KOPT-K1 (cell line): Measurements from ENCODE around the gene IGFN1.
"Not testable (repeated sequence)": the region's sequence is repeated elsewhere in the genome, so short reads cannot be mapped to it uniquely, and the experiment has no call there.

Experiments
- H3K27ac ChIP-seq: fragments of 200-600 bp; sonication (generic); 2 replicates; pipeline ENCODE4 v1.5.1; 2016; ENCODE audit warnings: antibody characterized with exemption, mild to moderate bottlenecking, low read depth, low read length; ENCODE audit not compliant: poor library complexity, severe bottlenecking
- H3K36me3 ChIP-seq: fragments of 200-600 bp; sonication (generic); 2 replicates; pipeline ENCODE4 v1.5.1; 2017; ENCODE audit warnings: antibody characterized with exemption, mild to moderate bottlenecking, low read length, moderate library complexity; ENCODE audit not compliant: insufficient read depth
- H3K9me3 ChIP-seq: fragments of 200-600 bp; sonication (generic); 2 replicates; pipeline ENCODE4 v1.5.1; 2017; ENCODE audit warnings: antibody characterized with exemption, low read length, mild to moderate bottlenecking; ENCODE audit not compliant: insufficient read depth, poor library complexity, severe bottlenecking

Gene IGFN1

DNA sequence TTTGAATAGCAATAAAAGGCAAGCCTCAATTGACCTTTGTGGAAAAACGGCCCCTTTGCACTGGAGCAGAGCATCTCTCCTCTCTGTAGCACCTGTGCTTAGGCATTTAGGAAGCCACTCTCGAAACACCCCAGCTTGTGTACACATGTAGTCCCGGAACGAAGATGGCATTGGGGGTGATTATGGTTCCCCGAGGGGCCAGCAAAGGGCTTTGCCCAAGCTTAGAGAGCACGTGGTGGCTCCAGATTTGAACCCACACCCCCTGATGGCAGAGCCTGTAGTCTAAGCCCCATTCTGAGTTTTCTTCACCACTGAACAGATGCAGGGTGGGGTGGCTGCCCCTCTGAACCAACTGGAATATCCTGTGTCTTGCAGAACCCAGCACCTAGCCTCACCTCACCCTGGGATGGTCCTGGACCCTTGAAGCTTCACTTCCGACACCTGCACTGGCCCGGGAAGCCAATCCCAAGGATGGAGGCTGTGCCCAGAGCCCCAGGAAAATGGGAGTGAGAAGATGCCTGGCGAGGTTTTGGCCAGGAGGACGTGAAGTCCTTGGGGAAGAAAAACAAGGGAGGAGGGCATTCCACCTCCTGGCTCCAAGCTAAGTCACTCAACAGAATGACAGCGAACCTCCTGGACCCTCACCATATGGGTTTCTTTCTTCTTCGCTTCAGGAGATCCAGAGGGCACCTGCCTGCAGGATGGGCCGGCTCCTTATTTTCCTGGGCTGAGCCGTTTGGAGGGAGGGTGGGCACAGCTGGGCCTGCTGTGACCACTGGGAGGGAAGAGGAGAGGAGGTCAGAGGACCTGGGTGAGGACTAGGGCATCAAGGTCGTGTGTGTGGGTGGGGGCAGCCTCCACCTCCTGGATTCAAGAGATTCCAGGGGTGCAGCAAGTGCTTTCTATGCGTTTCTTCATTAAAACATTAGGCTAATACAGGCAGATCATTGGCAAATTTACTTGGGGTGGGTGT, 37.7 kb downstream of the IGFN1 start:
- no peaks in the 10 kb centered on the region for H3K9me3 ChIP-seq
- H3K27ac ChIP-seq: no peak overlapping the region
- no peaks in the 10 kb centered on the region for H3K36me3 ChIP-seq

DNA sequence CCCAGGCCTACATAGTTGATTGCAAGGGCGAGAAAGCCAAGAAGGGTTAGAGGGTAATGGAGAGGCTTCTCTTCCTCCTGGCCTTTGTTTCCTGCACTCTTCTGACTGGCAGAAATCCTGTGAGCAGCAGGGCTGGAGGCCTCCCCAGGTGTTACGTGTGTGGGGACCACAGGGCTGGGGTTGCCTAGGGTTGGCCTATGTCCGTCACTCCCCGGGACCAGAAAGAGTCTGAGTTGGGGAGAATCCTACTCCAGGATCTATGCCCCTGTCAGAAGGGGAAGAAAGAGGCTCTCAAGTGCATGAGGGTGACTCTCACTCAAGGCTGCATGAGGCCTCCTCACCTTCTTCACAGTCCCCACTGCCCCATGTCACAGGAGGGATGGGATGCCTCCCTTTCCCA, 38.5 kb downstream of the IGFN1 start:
- H3K27ac ChIP-seq: no peak overlapping the region
- H3K36me3 ChIP-seq: no peaks in the 10 kb centered on the region
- no peaks in the 10 kb centered on the region for H3K9me3 ChIP-seq

DNA sequence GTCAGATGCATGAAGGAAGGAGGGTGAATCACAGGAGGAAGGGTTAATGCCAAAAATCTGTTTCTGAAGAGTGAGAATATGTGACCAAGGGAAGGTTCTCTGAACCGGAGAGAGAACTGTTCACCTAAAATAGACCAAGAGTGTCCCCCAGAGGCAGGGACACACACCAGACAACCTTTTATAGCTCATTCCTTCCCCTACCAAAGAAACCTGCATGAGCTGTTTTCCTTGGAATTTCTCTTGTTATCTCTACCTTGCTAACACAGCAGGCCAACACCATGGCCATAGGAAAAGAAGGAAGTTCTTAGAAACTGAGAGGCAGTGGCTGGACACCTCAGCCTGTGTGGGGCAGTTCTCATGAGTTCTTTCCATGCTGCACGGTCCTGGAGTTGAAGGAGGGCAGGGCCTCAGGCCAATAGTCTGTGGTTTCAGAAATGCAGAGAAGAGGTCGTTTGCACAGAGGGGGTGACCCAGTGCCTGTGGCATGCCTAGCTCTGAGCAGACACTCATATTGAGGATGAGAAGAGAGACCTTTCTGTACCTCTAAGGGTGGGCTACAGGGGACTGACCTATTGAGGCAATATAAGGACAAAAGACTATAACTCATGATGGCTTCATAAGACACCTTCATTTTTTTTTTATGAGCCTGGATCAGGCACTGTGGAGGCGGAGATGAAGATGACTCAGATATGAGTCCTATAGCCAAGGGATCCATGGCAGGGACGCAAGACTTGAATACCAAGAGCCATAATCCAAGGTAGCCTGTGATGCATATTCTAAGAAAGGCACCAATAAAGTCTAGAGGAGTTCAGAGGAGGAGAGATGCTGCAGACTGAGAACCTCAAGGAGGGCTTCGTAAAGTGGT, 39.4 kb downstream of the IGFN1 start:
- Histone ChIP-seq H3K36me3 (no peaks in the 10 kb centered on the region), H3K9me3 (no peaks in the 10 kb centered on the region), H3K27ac (no peak overlapping the region)

DNA sequence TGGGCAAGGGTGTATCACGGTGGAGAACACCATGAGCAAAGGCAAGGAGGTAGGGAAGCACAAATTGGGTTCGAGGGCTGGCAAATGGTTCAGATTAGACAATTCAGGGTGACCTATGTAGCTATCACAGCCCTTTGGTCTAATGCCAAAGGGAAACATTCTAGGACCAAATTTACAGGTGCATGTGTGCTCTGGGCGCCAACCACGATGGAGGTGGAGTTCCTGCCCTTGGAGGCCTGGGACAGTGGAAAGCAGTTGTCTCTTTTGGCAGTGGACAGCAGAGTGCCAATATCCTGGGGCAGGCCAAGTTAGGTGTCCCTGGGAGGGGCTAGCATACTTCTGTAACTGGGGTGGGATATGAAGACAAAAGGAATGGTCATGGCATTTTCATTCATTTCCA, 40.1 kb downstream of the IGFN1 start:
- no peaks in the 10 kb centered on the region for H3K9me3 ChIP-seq
- H3K36me3 ChIP-seq: no peaks in the 10 kb centered on the region
- H3K27ac ChIP-seq: no peak overlapping the region

DNA sequence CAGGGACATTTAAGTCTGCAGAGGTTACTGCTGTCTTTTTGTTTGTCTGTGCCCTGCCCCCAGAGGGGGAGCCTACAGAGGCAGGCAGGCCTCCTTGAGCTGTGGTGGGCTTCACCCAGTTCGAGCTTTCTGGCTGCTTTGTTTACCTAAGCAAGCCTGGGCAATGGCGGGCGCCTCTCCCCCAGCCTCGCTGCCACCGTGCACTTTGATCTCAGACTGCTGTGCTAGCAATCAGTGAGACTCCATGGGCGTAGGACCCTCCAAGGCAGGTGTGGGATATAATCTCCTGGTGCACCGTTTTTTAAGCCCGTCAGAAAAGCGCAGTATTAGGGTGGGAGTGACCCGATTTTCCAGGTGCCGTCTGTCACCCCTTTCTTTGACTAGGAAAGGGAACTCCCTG, 49.0 kb downstream of the IGFN1 start:
- H3K9me3 ChIP-seq, H3K27ac ChIP-seq, H3K36me3 ChIP-seq: not testable (repeated sequence)

DNA sequence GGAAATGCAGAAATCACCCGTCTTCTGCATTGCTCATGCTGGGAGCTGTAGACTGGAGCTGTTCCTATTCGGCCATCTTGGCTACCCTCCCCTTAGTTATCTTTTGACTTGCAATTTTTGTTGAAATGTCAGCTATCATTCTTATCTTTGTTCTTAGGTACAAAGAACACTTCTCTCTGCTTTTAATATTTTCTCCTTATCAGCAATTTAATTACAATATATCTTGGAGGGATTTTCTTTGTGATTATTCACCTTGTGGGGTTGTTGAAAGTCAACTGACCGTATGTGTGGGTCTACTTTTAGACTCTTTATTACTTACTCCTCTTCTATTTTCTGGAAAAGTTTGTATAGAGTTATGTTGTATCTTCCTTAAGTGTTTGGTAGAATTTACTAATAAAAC, 49.5 kb downstream of the IGFN1 start:
- no peaks in the 10 kb centered on the region for H3K36me3 ChIP-seq
- H3K9me3 ChIP-seq: peaks cover 7% of the 10 kb centered on the region
- H3K27ac ChIP-seq: no peak overlapping the region

DNA sequence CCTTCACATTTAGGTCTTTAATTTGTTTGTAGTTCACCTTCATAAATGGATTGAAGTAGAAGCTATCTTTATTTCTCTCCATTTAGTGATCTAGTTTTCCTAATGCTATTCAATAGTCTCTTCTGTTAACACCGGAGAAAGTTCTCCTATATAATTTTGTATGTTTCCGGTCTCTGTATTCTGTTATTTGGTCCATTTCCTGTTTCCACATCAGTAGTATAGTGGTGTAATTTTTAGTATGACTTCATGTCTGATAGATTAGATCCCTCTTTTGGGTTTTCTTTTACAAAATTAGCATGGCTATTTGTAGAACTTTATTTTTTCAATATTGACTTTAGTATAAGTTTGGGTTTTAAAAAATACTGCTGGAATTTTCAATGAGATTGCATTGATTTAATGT, 51.1 kb downstream of the IGFN1 start:
- Histone ChIP-seq H3K36me3 (no peaks in the 10 kb centered on the region), H3K27ac (no peak overlapping the region), H3K9me3 (peaks cover 7% of the 10 kb centered on the region)

DNA sequence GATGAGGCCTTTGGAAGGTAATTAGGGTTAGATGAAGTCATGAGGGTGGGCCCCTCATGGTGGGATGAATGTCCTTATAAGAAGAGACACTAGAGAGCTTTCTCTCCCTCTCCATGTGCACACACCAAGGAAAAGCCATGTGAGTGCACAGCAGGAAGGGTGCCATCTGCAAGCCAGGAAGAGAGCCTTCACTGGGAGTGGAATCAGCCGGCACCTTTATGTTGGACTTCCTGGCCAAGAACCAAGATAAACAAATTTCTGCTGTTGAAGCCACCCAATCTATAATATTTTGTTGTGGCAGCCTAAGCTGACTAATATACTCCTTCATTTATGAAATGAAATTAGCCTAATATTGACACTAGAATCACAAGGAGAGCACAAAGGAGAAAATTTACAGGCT, 54.5 kb downstream of the IGFN1 start:
- Histone ChIP-seq H3K9me3 (peaks cover 7% of the 10 kb centered on the region), H3K36me3 (no peaks in the 10 kb centered on the region), H3K27ac (no peak overlapping the region)

DNA sequence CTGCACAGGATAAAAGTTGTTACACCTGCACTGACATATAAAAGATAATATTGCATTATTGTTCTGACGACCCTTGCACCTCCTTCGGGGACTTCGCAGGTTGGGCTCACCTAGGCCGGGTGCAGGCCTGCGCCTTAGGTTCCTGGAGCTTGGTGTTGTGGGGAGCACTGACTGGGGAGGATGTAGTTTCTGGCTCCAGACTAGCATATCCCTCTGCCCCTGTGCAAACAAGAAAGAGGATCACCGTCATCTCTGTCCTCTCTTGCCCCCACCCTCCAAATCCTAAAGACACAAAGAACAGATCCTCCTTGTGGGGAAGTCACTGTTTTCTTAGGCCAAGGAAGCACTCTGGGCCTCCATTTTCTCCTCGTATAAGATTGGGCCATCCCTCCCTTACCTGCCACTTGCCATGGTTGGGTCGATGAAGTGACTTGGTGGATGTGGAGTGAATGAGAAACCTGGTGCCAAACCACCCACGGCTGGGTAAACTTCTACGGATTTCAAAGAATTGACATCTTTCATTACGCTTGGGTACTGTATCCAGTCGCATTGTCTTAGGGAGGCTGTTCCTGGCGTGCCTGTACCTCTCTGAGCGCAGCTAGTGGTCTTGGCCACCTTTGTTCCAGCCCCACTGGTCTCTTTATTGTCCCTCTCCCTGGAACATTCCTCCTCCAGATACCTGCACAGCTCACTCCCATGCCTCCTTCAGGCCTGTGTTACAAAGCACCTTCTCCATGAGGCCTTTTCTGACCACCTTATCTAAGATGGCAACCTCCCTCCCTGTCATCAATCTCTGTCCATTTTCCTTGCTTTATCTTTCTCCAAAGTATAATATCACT, 58.3 kb downstream of the IGFN1 start:
- Histone ChIP-seq H3K36me3 (no peaks in the 10 kb centered on the region), H3K27ac (no peak overlapping the region), H3K9me3 (no peaks in the 10 kb centered on the region)

DNA sequence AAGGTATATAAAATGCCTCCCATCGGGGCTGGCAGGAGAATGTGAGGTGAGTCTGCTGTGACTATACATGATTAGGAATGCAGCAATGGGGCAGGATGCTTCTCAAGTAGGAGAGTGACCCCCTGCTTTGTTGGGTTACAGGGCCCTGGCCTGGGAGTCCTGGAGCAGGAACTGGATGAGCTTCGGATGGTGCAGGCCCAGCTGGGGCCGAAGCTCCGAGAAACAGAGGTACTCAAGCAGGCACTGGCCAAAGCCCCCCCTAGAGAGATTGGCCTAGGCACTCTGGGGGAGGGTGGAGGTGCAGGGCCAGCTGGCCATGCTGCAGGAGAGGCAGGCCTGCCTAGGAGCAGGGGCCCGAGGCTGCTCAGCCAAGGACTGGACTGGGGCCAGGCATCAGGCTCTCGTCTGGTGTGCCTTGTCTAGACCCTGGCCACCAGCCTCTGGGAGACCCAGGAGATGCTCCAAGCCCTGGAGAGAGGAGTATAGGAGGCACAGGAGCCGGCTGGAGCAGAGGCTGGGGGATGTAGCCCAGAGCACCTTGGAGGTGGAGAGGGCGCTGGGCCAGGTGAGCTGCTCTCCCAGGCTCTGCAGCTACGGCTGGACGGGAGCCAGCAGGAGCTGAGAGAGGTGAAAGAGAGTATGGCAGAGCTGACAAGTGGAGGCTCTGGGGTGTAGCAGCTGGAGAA, 59.8 kb downstream of the IGFN1 start:
- H3K27ac ChIP-seq: no peak overlapping the region
- no peaks in the 10 kb centered on the region for H3K36me3 ChIP-seq
- no peaks in the 10 kb centered on the region for H3K9me3 ChIP-seq

DNA sequence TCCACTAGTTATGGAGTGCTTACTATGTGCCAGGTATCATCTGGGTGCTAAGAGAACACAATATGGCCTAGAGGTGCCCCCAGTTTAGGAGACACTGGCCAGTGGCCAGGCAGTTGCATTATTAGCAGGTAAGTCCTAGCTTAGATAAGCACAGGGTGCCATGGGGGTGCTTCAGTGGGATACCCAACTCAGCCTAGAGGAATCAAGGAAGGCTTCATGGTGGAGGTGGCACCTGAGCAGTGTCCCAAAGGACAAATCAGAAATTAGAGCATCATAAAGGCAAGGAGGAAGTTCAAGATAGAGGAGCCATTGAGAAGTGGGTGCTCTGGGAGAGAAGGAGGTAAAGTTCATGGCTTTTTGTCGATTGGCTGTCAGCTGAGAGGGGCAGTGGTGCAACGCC, 60.8 kb downstream of the IGFN1 start:
- Histone ChIP-seq H3K9me3 (no peaks in the 10 kb centered on the region), H3K27ac (no peak overlapping the region), H3K36me3 (no peaks in the 10 kb centered on the region)

DNA sequence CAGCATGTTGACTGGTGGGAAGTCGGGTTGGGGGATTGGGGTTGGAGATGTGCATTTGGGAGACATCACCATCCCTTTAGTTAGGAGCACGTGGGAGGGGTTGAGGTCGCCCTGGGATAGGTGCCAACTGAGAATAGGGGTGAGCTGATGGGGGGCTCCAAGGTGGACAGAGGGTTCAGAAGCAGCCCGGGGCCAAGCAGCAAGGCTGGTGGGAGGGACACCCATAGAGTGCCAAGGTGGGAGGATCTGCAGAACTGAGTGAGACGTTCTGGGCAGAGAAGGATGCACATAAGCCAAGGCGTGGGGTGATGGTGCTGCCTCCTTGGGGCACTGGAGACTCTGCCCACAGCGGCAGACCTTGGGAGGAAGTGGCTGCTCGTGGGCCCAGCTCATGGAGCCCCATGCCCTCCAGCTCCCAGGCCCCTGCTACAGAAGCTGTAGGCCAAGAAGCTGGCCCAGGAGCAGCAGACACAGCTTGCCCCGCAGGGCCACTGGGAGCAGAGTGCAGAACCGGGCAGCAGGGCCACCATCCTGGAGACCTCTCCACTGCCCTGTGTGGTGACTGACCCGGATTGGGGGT, 61.3 kb downstream of the IGFN1 start:
- Histone ChIP-seq H3K36me3 (no peaks in the 10 kb centered on the region), H3K9me3 (no peaks in the 10 kb centered on the region), H3K27ac (no peak overlapping the region)

DNA sequence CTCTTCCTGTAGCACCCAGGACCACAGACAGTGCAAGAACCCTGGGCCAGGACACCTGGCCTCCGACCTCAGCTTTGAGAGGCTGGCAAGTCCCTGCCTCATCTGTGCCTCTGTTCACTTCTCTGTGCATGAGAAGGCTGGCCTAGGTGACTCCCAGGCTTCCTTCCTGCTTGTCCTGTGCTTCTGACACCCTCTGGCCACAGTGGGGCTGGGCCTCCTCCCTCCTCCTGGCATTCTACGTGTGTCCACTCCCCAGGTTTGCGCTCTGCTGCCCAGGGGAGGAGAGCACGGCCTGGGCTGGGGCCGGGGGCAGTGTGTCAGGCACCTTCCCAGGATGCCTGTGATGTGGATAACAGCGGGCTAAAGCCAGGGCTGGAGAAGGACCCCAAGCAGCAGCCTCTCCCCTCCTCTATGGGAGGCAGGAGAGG, 62.3 kb downstream of the IGFN1 start:
- Histone ChIP-seq H3K27ac (no peak overlapping the region), H3K36me3 (no peaks in the 10 kb centered on the region), H3K9me3 (no peaks in the 10 kb centered on the region)

DNA sequence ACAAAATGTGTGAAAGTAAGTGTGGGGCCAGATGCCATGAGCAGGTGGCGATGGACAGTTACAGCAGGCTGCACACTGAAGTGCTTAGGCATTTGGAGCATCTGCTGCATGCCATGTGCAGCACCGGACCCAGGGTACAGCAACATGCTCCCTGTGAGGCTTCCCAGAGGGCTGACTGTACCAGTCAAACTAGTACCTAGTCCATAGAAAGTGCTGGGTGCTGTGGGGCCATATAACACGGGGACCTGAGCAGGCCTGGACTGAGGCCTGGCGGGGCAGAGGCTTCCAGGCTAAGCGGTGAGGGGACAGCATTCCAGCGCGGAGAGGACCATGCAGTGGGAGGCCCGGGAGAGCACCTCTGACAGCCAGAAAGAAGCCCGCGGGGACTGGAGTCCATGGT, 62.8 kb downstream of the IGFN1 start:
- H3K27ac ChIP-seq: no peak overlapping the region
- H3K9me3 ChIP-seq: no peaks in the 10 kb centered on the region
- no peaks in the 10 kb centered on the region for H3K36me3 ChIP-seq
